Stimulated activated CD8-positive, alpha-beta memory T cell treated with anti-CD3 and anti-CD28 coated beads, Interleukin-4, amount 100 ng/mL, for 48 hours (primary cell): ENCODE measurements around the gene LRRIQ4.

Experiments used
- DNase-seq: peaks from one replicate; pipeline ENCODE4 v3.0.0-alpha.2; 2020

Gene LRRIQ4

GRCh38 chr3:169812332-169813235 is at the start of gene LRRIQ4, which contains the start of gene LRRC34:
Gene LRRIQ4, plus strand, starts transcription at chr3:169812870. Its CDS starts 9,052 bp downstream, at chr3:169821922.
Gene LRRC34, minus strand, starts transcription at chr3:169812904. Its CDS starts 356 bp downstream, at chr3:169812548.
- peak; percentile 86 for DNase-seq

DNA sequence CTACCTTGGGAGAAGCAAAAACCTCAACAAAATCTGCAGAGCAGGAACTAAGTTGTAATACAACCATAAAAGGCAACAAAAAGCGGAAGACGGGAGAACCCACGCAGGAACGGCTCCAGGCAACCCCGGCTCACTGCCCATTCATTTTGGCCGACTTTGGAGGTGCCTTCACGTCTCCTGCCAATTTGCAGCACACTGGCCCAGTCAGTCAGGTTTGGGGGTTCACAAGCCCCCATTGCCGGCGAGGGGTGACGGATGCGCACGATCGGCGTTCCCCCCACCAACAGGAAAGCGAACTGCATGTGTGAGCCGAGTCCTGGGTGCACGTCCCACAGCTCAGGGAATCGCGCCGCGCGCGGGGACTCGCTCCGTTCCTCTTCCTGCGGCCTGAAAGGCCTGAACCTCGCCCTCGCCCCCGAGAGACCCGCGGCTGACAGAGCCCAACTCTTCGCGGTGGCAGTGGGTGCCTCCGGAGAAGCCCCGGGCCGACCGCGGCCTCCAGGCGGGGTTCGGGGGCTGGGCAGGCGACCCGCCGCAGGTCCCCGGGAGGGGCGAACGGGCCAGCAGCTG is 48.3 kb upstream of the LRRIQ4 start:
- DNase-seq: peak; percentile 76

- DNase-seq: peak; percentile 92
These were observed 47.6 kb upstream of the LRRIQ4 start, which contains the start of gene TERC for GRCh38 chr3:169764882-169765612. Gene TERC, minus strand, starts transcription at chr3:169765060.

DNA sequence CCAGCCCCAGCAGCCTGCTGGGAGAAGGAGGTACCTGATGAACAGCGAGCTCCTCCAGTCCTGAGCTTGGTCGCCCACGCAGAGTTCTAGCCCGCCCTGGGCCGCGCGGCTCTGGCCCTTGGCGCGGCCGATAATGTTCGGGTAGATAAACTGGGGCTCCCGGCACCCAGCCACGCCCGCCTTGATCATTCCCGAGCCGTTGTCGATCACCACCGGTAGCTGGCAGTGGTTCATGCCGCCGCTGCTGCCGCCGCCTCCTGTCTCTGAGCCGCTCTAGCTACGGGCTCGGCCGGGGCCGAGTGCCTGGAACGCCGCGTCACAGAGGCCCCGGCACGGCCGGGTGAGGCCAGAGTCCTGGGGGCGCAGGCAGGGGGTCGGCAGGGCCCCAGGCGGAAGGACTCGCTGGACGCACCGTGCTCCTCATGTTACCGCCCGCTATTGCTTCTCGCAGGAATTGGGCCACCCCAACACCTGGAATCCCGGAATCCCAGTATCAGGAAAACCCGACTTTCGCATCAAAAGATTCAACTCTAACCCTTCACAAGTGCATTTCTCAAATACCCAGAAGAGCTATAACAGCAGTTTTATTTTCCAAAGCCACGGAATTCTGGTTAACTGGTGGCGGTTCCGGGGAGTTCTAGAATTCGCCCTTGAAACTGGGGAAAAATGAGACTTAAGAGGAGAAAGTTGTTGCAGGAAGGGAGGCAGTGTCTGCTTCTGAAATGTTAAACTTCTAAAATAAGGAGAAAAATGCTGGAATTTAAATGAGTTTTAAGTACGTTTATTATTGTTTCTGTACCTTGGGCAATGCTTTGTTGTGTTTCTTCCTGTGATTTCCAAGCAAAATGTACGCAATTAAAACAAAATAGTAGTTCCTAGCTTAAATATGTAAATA is 43.1 kb upstream of the LRRIQ4 start, which contains the start of gene ACTRT3:
Gene ACTRT3 (minus strand): TSS at position 275 of the 895 bp plus-strand sequence. CDS start 41 bp downstream, at position 234.
- peak; percentile 80 for DNase-seq

GRCh38 chr3:169771497-169772304 is 41.0 kb upstream of the LRRIQ4 start:
- DNase-seq: peak; percentile 69

DNA sequence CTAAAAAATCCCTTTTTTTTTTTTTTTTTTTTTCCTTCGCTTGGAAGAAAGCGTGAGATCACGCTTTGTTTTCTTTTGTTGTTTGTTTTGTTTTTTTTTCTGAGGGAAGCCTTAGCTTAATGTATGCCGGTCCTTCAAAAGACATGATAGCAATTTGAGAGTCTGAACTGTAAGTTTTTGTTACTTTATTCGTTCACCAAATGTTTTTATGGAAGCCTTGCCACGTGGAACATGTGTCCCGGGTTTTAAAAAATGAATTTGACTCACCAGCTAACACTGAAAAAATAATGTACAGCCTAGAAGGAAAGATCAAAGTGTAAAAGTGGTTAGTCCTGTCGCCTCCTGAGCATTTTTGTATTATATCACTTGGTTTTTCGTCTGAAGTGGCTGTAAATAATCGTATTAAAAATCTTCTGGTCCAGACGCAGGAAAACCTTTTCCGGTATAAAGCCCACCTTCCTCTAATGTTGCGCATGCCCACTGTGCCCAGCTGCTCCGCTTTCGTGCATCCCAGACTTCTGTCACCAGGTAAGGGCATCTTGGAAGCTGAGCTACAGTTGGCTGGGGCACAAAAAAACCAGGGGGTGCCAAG is 40.3 kb upstream of the LRRIQ4 start:
- DNase-seq: peak; percentile 77

DNA sequence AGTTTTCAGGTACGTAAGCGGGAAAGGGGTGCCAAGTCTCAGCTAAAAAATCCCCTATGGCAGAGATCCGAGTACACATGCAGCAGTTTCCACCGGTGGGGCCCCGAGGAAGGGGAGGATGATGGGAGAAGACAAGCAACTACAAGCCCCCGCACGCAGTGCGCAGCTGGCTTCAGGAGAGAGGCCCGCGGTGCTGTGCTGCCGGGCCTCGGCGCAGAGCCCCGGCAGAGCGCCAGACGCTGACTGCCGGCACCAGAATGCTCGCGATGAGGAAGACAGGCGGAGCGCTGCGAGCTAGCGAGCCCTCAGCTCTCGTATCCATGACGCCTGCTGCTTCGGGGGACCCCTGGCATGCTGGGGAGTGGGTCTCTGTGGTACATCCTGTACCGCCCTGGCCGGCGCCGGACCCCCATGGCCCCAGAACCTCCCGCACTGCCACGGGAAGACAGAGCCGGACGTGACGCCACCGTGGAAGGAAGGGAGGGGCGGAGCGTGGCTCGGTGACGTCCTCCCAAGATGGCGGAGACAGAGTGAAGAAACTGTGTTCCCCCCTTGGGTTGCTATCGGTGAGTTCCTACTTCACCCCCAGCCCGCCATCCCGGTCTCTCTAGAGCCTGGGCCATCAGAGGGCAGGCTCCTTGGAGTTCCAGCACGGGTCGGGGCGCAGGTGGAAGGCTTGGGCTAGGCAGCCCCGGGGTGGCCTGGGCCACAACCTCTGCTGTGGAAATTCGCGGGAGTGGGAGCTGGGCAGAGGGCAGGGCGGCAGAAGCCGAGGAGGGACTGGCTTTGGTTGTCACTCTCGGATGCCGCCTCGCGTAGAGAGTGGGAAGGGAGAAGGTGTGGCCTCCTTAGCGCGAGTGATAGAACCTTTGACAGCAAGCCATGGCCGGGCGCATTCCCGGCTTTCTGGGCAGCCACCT is 39.5 kb upstream of the LRRIQ4 start, which contains the start of gene MYNN:
Gene MYNN (plus strand): TSS at position 500 of the 920 bp plus-strand sequence. CDS start 900 bp downstream, outside the sequence.
- peak; percentile 95 for DNase-seq

DNA sequence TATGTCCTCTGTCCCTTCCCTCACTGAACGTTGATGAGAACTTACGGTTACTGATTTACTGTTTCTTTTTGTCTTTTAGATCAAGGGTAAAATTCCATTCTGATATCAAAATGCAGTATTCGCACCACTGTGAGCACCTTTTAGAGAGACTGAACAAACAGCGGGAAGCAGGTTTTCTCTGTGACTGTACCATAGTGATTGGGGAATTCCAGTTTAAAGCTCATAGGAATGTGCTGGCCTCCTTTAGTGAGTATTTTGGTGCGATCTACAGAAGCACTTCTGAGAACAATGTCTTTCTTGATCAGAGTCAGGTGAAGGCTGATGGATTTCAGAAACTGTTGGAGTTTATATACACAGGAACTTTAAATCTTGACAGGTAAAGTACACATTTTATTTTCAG is 38.5 kb upstream of the LRRIQ4 start:
- DNase-seq: no peak

GRCh38 chr3:169777822-169778221 is 34.8 kb upstream of the LRRIQ4 start:
- no peak for DNase-seq

DNA sequence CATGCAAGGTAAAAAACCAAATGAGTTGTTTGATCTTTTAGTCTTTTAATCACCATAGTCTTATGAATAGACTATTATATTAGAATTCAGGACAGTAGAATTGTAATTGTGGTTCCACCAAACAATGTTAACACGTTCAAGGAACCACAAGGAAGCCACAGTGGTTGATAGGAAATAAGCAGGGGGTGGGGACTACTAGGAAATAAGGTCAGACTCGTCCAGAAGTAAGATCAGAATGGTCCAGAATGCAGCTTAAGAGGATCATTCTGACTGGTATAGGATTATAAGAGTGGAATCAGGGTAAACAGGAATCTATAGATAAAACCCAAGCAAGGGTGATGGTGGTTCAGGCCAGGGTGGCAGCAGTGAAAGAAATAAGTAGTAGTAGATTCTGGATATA is 31.9 kb upstream of the LRRIQ4 start:
- DNase-seq: no peak

DNA sequence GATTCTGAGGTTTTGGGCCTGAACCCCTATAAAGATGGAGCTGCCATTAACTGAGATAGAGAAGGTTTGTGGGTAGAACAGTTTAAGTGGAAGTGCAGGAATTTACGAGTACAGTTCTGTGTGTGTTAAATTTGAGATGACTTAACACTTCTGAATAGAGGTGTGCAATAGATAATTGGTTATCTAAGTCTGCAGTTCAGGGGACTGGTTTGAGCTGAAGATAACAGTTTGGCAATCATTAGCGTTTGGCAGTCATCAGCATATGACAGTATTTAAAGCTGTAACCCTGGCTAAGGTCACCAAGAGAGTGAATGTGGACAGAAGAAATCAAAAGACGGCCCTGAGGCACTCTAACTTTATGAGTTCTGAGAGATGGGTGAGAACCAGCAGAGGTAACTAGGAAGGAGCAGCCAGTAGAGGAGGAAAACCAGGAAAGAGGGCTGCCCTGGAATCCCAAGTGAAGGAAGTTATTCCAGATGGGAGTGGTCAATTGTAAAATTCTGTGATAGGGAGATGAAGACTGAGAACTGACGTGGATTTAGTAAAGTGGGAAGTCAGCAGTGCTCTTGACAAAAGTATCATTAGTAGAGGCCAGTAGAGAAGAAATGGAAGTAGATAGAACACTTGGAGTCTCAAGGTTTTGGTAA is 31.3 kb upstream of the LRRIQ4 start:
- no peak for DNase-seq

DNA sequence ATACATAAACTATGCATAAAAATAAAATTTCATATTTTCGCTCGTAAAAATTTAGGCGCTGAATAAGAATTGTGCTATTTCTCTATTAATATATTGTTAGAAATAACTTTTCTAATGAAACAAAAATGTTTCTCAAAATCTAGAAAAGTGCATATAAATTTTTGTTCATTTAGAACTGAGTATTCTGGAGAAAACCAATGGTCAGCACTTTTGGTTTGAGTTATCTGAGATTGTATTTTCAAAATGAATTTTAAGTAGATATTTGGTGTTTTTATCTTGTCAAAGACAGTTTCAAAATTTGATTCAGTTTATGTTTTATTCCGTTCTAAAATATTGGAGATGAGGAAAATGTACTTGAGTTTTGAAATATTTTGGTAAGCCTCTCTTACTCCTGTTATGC is 25.6 kb upstream of the LRRIQ4 start:
- no peak for DNase-seq

- no peak for DNase-seq
These were observed 24.9 kb upstream of the LRRIQ4 start for GRCh38 chr3:169787791-169788190.

DNA sequence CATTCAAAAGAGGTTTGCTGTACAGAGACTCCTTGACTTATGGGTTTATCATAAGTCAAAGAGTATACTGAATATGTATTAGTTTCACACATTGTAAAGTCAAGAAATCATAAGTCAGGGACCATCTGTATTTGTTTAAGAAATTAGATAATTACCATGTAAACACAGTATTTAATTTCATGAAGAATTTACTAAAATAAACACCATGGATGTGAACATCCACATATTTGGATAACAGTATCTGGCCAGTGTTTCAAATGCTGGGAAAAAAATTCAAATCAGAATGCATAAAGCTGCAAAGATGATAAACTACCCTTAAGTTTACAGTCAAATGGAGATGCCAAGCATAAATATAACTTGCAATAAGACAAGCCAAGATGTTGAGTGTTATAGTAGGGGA is 22.5 kb upstream of the LRRIQ4 start:
- no peak for DNase-seq

DNA sequence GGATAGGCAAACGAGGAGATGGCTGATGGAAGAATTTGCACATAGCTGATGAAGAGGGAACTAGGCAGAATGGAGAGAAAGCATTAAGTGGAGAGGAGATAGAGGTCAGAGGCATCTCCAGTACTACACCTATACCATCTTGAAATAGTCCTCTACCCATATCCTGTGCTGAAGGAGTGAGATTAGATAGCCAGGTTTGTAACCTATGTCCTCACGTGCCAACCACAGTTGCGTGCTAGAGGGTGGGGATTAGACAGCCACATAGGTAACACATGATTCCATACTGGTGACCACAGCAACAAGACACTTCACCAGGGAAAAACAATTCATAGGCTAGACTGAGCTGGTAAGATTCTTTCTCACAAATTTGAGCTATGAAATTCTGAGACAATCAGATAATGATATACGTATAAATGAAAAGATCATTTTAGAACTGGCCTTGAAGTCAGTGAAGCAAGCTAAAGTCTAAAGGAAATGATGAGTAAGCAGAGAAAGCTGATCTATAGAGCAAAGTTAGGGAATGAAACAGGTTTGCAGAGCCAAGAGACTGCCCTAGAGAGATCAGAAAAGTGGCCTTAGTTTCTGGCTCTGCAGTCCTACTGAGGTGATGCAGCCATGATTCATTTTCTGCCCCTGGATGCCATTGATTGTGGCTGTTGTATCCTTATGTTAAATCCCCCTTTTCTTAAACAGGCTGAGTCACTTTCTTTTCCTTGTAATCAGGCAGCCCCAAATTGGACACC is 21.8 kb upstream of the LRRIQ4 start:
- no peak for DNase-seq

DNA sequence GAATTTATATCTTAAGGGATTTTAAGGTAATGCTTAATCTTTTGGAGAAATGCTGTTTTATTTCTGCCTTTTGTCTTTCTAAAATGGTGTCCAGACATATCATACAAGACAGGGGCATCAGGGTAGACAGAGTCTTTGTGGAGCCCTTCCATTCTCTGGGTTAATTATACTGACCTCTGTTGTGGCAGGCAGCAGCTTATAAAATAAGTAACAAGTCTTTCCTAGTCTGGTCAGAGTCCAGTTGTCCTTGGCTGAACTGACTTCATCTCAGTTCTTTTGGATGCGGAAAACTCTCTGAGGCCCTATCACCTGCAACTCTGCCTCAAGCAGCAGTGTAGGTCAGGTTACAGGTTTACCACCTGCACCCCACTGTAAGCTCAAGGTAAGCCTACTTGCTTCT is 20.3 kb upstream of the LRRIQ4 start:
- DNase-seq: no peak

DNA sequence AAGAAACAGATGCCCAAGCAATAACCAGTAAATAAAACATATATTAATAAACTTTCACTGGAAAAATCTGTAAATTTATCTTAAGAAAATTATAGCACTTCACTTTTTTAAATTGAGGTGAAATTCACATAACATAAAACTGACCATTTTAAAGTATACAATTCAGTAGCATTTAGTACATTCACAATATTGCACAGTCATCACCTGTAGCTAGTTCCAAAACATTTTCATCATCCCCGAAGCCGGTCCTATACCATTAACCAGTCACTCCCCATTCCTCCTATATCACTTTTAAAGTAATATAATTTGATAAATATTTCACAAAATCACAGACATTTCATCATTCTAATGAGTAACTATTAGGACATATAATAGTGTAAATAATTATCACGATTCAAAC is 8.0 kb upstream of the LRRIQ4 start:
- DNase-seq: no peak

- DNase-seq: no peak
These were observed 3.4 kb upstream of the LRRIQ4 start for GRCh38 chr3:169809230-169809795.
